HepG2 (cell line): ENCODE data around the gene JDP2. TPM values are rescaled to one million over a fixed set of nuclear protein-coding genes. Genes with fewer than 3 reads are reported as not detected.
A peak's percentile ranks its signal among the peaks of the same experiment; 100 is the strongest.

Experiments
- ATF1 ChIP-seq: IDR thresholded peaks from 2 replicates; pipeline ENCODE4 v1.6.1; 2016; ENCODE audit warnings: mild to moderate bottlenecking, control low read depth
- DNMT1 ChIP-seq: sonication (generic); formaldehyde crosslinking; IDR thresholded peaks from 2 replicates; pipeline ENCODE4 v1.5.1; 2020; ENCODE audit warnings: mild to moderate bottlenecking, missing genetic modification reagents
- FOXJ3 ChIP-seq: sonication (generic); formaldehyde crosslinking; IDR thresholded peaks from 2 replicates; pipeline ENCODE4 v1.4.0; 2020; ENCODE audit warnings: missing genetic modification reagents, mild to moderate bottlenecking, borderline replicate concordance
- JUND ChIP-seq: sonication (generic); formaldehyde crosslinking; IDR thresholded peaks from 2 replicates; pipeline ENCODE4 v1.8.0; 2022; ENCODE audit warnings: mild to moderate bottlenecking, missing genetic modification reagents
- KDM2A ChIP-seq: sonication (generic); formaldehyde crosslinking; IDR thresholded peaks from 2 replicates; pipeline ENCODE4 v1.4.0; 2020; ENCODE audit warnings: low read depth, missing genetic modification reagents, borderline replicate concordance
- MXI1 ChIP-seq: IDR thresholded peaks from 3 replicates; pipeline ENCODE4 v1.6.1; 2012; ENCODE audit warnings: low read depth, low read length, inconsistent platforms, borderline replicate concordance
- NBN ChIP-seq: fragments of 450-650 bp; conservative IDR thresholded peaks from 2 replicates; pipeline ENCODE4 v1.6.1; 2017
- NR2F2 ChIP-seq: IDR thresholded peaks from 2 replicates; pipeline ENCODE4 v1.6.1; 2012; ENCODE audit warnings: low read depth, inconsistent platforms, borderline replicate concordance
- PAWR ChIP-seq: sonication (generic); formaldehyde crosslinking; IDR thresholded peaks from 2 replicates; pipeline ENCODE4 v1.4.0; 2020; ENCODE audit warnings: missing genetic modification reagents, mild to moderate bottlenecking, borderline replicate concordance
- PCBP1 ChIP-seq: fragments of 200-400 bp; formaldehyde crosslinking; IDR thresholded peaks from 2 replicates; pipeline ENCODE4 v1.6.1; 2017; ENCODE audit warnings: mild to moderate bottlenecking, low read depth, low read length, borderline replicate concordance
- PHF20 ChIP-seq: sonication (generic); formaldehyde crosslinking; IDR thresholded peaks from 2 replicates; pipeline ENCODE4 v1.5.0; 2020; ENCODE audit warnings: mild to moderate bottlenecking, missing genetic modification reagents
- PHF8 ChIP-seq: sonication (generic); formaldehyde crosslinking; IDR thresholded peaks from 2 replicates; pipeline ENCODE4 v1.5.0; 2020; ENCODE audit warnings: missing genetic modification reagents
- RBM22 ChIP-seq: fragments of 200-400 bp; formaldehyde crosslinking; optimal IDR thresholded peaks from 2 replicates; pipeline ENCODE3; 2017; ENCODE audit warnings: mild to moderate bottlenecking, low read length, moderate library complexity
- ZHX1 ChIP-seq: sonication (generic); formaldehyde crosslinking; IDR thresholded peaks from 2 replicates; pipeline ENCODE4 v1.8.1; 2022; ENCODE audit warnings: low read depth, mild to moderate bottlenecking, missing genetic modification reagents
- ZMYM2 ChIP-seq: sonication (generic); formaldehyde crosslinking; IDR thresholded peaks from 2 replicates; pipeline ENCODE4 v1.8.0; 2022; ENCODE audit warnings: mild to moderate bottlenecking, missing genetic modification reagents
- ZNF124 ChIP-seq: sonication (generic); formaldehyde crosslinking; IDR thresholded peaks from 2 replicates; pipeline ENCODE4 v1.4.0; 2020; ENCODE audit warnings: missing genetic modification reagents
- ZNF136 ChIP-seq: sonication (generic); formaldehyde crosslinking; IDR thresholded peaks from 2 replicates; pipeline ENCODE4 v1.8.1; 2022; ENCODE audit warnings: low read depth, mild to moderate bottlenecking, moderate library complexity, missing genetic modification reagents
- ZNF207 ChIP-seq: fragments of 450-650 bp; IDR thresholded peaks from 2 replicates; pipeline ENCODE4 v1.6.1; 2016; ENCODE audit warnings: antibody characterized with exemption, borderline replicate concordance
- ZNF24 ChIP-seq: fragments of 450-650 bp; IDR thresholded peaks from 2 replicates; pipeline ENCODE4 v1.6.1; 2017; ENCODE audit warnings: antibody characterized with exemption, mild to moderate bottlenecking
- ZNF354B ChIP-seq: sonication (generic); formaldehyde crosslinking; IDR thresholded peaks from 2 replicates; pipeline ENCODE4 v1.8.0; 2022; ENCODE audit warnings: mild to moderate bottlenecking, missing genetic modification reagents
- ZNF512 ChIP-seq: sonication (generic); formaldehyde crosslinking; IDR thresholded peaks from 2 replicates; pipeline ENCODE4 v1.4.0; 2020; ENCODE audit warnings: mild to moderate bottlenecking, missing genetic modification reagents
- ZNF792 ChIP-seq: IDR thresholded peaks from 2 replicates; pipeline ENCODE4 v1.6.1; 2016
- polyA plus RNA-seq, 8 experiments: library from polyadenylated mRNA; depleted of rRNA in 3 of 8; stranded (reverse) in 7 of 8; unstranded in 1 of 8; fragments of >200 nt; fragmentation: Illumina TruSeq in 4 of 8; extraction: Trizol in 4 of 8; gene quantifications; 2 replicates each; pipeline versions ENCODE4 v1.2.1 to v1.2.3, GENCODE V29; 2011 to 2016; ENCODE audit warnings: low read depth in 4 of 8, missing spikeins in 1 of 8, mixed read lengths in 1 of 8; ENCODE audit not compliant: insufficient read depth in 1 of 8
- total RNA-seq, 5 experiments: library from RNA; depleted of rRNA; stranded (reverse); fragments of >200 nt; fragmentation: Illumina TruSeq; extraction: Trizol; gene quantifications; 2 replicates each; pipeline ENCODE4 v1.2.3, GENCODE V29; 2016; ENCODE audit warnings: low read depth in 1 of 5
- TF ChIP-seq, protein P1 (sequence below): sonication (generic); formaldehyde crosslinking; IDR thresholded peaks from 2 replicates; pipeline ENCODE4 v1.4.0; 2020; ENCODE audit warnings: low read depth, mild to moderate bottlenecking, missing genetic modification reagents
- TF ChIP-seq, protein P2 (sequence below): sonication (generic); formaldehyde crosslinking; IDR thresholded peaks from 2 replicates; pipeline ENCODE4 v1.4.0; 2020; ENCODE audit warnings: missing genetic modification reagents, borderline replicate concordance

The JDP2 gene
- total and polyA plus RNA-seq, 2 of the 13 experiments (the other 11 are each of a cell fraction or from before 2014, with no cell fraction given), result 8.0 to 8.9 TPM

GRCh38 chr14:75427482-75428229, at the start of gene JDP2 (continued):
- TF ChIP-seq ZHX1 (CRISPR knock-in tag) (no peak), NBN (no peak), PAWR (no peak), ZNF512 (CRISPR knock-in tag) (no peak), PHF20 (CRISPR knock-in tag) (peak; percentile 21; the same call in 1 of the 2 replicates), PHF8 (CRISPR knock-in tag) (peak; percentile 25; the same call in 1 of the 2 replicates), FOXJ3 (no peak), ZNF24 (no peak), ZNF354B (CRISPR knock-in tag) (no peak), ZMYM2 (no peak), KDM2A (peak; percentile 62), DNMT1 (CRISPR knock-in tag) (no peak), ZNF136 (no peak), JUND (CRISPR knock-in tag) (no peak), ZNF207 (no peak), RBM22 (no peak), ZNF124 (CRISPR knock-in tag) (no peak), ZNF792 (CRISPR knock-in tag) (no peak), MXI1 (no peak), ATF1 (CRISPR knock-in tag) (no peak), NR2F2 (no peak), PCBP1 (no peak)
- TF ChIP-seq, protein P1, sequence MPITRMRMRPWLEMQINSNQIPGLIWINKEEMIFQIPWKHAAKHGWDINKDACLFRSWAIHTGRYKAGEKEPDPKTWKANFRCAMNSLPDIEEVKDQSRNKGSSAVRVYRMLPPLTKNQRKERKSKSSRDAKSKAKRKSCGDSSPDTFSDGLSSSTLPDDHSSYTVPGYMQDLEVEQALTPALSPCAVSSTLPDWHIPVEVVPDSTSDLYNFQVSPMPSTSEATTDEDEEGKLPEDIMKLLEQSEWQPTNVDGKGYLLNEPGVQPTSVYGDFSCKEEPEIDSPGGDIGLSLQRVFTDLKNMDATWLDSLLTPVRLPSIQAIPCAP (CRISPR knock-in tag), result no peak
- TF ChIP-seq, protein P2, sequence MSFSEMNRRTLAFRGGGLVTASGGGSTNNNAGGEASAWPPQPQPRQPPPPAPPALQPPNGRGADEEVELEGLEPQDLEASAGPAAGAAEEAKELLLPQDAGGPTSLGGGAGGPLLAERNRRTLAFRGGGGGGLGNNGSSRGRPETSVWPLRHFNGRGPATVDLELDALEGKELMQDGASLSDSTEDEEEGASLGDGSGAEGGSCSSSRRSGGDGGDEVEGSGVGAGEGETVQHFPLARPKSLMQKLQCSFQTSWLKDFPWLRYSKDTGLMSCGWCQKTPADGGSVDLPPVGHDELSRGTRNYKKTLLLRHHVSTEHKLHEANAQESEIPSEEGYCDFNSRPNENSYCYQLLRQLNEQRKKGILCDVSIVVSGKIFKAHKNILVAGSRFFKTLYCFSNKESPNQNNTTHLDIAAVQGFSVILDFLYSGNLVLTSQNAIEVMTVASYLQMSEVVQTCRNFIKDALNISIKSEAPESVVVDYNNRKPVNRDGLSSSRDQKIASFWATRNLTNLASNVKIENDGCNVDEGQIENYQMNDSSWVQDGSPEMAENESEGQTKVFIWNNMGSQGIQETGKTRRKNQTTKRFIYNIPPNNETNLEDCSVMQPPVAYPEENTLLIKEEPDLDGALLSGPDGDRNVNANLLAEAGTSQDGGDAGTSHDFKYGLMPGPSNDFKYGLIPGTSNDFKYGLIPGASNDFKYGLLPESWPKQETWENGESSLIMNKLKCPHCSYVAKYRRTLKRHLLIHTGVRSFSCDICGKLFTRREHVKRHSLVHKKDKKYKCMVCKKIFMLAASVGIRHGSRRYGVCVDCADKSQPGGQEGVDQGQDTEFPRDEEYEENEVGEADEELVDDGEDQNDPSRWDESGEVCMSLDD (CRISPR knock-in tag), result no peak
